A549 treated with Hydrocortisone at 1 μM for 4 hours (cell line): ENCODE data around the gene SLCO6A1. TPM values are rescaled to one million over a fixed set of nuclear protein-coding genes. Genes with fewer than 3 reads are reported as not detected.

Source experiments
- total RNA-seq: library from RNA; stranded (reverse); fragments of 200-300 nt; extraction: Qiagen RNA extraction; gene quantifications from 5 replicates; pipeline ENCODE4 v1.2.3, GENCODE V29; 2022

The SLCO6A1 gene
- not detected in 5 replicates for total RNA-seq

DNA sequence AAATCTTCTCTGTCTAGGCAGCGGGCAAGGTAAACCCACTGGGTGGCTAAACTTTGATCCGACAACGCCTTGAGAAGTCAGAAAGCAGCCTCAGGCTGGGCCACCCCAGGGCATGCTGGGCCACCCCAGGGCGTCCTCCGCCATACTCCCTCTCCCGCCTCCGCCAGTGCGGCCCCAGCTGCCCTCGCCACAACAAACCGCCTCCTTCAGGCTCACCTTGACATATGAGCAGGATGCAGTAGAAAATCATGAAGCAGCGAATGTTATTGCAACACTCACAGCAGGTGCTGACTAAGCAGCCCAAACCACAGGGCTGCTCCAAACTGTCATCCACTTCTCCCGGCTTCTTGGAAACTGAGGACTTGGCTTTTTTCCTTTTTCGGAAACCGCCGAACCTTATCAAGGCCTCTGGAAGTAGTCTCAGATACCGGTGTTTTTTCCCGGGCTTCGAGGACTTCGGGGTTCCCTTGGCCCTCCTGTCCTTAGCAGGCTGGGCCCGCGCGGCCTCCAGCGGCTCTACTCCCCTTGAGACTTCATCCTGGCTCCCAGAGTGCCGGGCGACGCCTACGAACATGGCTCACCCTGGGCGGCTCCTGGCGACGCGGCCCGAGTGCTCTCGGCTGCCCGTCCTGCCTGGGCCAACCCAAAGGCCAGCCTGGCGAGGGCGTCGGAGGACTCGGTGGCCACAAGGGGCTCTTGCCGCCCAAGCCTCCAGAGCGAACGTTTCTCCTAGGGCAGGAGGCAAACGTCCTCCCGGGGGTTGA is at the start of gene SLCO6A1:
SLCO6A1 (minus strand) TSS at position 731 of the 764 bp plus-strand sequence; CDS start at position 574, 157 bp downstream.

Other genes starting within 250 kb of the SLCO6A1 start
- 0.02 TPM in 1 of 5 replicates, not detected in the others for gene SLCO4C1, start 202.7 kb downstream of the SLCO6A1 start, total RNA-seq